AG04449 (cell line): ENCODE results near the gene OTOS.

Experiments
- CTCF ChIA-PET: fragments of 350-600 bp; formaldehyde crosslinking; extraction: SDS; loops from one replicate; lab custom pipeline; 2021; ENCODE audit warnings: antibody characterized with exemption; lab: Yijun Ruan, JAX
- POLR2A ChIA-PET: fragments of 400-600, 350-600 bp; formaldehyde crosslinking; extraction: SDS; loops from one replicate; lab custom pipeline; 2020; ENCODE audit warnings: antibody characterized with exemption, inconsistent platforms; lab: Yijun Ruan, JAX
- DNase-seq: peaks from one replicate; pipeline ENCODE4 v3.0.0-alpha.2; 2010; ENCODE audit warnings: low read depth, low spot score
- H3K4me3 ChIP-seq: 2 replicates; pipeline ENCODE4 v1.5.1; 2011; ENCODE audit warnings: low read depth, mild to moderate bottlenecking, control low read depth, low read length
- TF ChIP-seq, protein P1 (sequence below): IDR thresholded peaks from one replicate; pipeline ENCODE4 v1.5.1; 2011; ENCODE audit warnings: mild to moderate bottlenecking, moderate library complexity, low read length, control low read depth, inconsistent platforms; ENCODE audit not compliant: insufficient read depth; ENCODE audit errors: missing control alignments

OTOS gene

DNA sequence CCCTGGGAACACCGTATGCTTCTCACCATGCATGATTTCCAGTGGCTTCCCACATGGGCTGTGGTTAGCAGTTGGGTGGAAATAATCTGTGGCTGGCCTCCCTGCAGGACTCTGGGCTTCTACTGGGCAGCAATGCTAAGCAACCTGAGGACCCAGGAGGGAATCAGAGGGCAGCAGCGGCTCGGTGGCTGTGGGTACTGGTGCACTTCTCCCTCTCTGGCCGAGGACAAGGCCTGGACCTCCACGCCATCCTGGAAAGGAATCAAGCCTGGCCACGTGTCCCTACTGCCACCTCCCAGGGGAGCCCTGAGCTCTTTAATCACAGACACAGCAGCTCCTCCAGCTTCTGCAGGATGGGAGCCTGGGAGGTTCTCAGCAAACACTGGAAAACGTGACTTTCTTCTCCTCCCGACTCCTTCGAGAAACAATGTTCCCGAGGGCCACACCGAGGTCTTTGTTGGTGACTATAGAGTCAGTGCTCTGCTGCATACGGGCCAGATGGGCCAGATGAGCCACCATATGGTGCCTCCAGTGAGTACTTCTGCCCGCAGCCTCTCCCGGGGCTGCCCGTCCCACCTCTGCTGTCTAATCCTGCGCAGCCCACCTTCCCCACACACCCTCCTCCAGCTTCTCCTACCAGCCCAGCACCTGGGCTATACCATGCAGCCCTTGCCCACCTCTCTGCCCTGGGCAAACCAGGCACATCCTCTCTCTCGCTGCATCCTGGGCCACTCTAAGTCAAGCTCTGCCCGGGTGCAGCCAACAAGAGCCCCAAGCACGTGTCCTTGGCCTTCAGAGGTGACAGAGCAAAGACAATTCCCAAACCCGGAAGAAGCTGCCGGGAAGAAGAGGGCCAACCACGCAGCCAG is 42.8 kb upstream of the OTOS start:
- POLR2A ChIA-PET: no interaction called here
- TF ChIP-seq, protein P1, sequence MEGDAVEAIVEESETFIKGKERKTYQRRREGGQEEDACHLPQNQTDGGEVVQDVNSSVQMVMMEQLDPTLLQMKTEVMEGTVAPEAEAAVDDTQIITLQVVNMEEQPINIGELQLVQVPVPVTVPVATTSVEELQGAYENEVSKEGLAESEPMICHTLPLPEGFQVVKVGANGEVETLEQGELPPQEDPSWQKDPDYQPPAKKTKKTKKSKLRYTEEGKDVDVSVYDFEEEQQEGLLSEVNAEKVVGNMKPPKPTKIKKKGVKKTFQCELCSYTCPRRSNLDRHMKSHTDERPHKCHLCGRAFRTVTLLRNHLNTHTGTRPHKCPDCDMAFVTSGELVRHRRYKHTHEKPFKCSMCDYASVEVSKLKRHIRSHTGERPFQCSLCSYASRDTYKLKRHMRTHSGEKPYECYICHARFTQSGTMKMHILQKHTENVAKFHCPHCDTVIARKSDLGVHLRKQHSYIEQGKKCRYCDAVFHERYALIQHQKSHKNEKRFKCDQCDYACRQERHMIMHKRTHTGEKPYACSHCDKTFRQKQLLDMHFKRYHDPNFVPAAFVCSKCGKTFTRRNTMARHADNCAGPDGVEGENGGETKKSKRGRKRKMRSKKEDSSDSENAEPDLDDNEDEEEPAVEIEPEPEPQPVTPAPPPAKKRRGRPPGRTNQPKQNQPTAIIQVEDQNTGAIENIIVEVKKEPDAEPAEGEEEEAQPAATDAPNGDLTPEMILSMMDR: no peak
- CTCF ChIA-PET: no interaction called here
- no peak for DNase-seq
- no peak overlapping the region for H3K4me3 ChIP-seq

DNA sequence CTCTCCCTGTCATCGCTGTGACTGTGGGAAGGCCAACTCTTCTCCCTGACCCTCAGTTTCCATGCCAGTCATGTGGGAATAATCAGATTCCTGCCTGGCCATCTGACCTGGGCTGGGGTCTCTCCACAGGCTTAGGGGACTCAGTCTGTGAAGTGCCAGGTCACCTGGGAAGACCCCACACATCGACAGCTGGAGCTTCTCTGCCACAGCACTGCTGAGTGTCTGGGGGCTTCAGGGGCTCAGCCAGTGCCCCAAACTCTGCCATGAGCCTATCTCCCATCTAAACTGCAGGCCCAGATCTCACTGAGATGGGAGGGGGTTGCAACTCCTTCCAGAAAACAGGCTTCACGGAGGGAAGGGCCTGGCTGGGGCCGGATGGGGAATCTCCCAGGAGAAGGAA is 42.0 kb upstream of the OTOS start:
- no peak overlapping the region for H3K4me3 ChIP-seq
- no peak for DNase-seq
- ChIA-PET POLR2A (no interaction called here), CTCF (no interaction called here)
- TF ChIP-seq, protein P1: no peak

DNA sequence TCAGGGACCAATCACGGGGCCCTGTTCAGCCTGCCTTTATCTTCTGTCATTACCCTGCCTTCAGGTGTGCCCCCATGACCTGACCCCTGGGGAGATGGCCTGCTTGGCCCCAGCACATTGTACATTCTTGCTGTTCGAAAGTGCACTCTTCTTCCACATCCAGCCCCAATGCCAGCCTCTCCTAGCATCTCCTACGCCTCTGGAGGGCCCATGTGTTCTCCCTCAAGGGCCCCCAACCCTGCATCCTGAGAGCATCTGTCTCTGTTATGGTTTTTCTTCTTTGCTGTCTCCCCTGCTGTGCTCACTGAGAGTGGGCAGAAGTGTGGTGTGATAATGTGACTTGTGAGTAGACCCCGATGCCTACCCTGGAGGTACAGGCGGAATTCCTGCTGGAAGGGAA is 41.5 kb upstream of the OTOS start:
- no peak for DNase-seq
- CTCF ChIA-PET: no interaction called here
- POLR2A ChIA-PET: no interaction called here
- TF ChIP-seq, protein P1: no peak
- no peak overlapping the region for H3K4me3 ChIP-seq

DNA sequence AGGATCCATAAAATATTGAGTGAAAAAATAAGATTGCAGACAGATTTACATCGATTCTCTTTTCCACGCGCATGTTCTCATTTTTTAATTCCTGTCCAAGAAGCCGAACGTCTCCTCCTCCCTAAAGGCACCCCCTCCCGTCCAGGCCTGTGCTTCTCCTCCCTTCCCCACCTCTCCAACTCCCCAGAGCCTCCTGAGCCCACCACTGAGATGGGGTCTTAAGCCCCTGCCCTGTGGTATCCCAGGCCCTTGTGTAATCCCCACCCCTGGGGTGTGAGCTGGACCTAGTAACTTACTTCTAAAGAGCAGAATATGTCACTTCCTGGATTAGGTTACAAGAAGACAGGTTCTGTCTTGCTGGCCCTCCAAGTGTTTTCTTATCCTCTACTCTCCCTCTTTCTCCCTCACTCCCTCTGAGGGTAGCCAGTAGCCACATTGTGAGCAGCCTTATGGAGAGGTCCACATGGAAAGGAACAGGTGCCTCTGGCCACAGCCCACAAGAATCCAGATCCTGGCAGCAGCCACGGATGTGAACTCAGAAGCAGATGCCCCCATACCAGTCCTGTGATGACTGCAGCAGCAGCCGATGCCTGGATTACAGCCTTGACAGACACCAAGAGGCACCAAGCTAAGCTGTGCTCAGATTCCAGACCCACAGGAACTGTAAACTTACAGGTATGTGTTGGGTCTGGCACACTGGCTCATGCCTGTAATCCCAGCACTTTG is 39.6 kb upstream of the OTOS start:
- ChIA-PET CTCF (interaction anchor here (0.7 to 1.1 kb wide), 2 partner anchors 30 to 121 kb away, joined by 3 read pairs; no protein-coding TSS in a partner anchor), POLR2A (no interaction called here)
- no peak for DNase-seq
- TF ChIP-seq, protein P1: no peak
- H3K4me3 ChIP-seq: no peak overlapping the region

DNA sequence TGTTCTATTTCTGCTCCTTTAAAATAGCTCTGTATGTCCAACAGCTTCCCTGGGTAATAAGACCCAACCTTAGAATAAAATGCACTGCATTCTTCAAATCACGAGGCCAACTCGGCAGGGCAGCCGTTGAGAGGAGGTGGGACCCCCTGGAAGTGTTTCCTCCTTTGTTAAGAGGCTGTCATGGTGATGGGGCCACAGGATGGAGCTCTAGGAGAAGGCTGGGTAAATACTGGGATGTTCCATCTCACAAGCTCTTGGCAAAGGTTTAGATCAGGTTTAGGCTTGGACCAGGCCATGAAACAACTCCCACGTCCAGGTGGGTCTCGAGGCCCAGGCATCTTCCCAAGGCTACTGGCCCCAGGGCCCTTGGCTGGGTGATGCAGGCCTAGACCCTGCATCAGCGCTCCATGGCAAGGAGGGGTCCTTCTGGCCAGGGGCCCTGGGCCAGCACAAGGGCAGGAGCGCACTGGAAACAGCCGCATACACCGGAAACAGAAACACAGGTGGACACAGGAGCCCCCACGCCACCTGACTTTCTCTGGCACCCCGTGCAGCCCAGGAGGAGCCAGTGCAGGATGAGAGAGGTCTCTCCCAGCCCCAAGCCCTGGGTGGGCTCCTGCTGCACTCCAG is 38.8 kb upstream of the OTOS start:
- no peak for DNase-seq
- POLR2A ChIA-PET: no interaction called here
- CTCF ChIA-PET: interaction anchor here (0.8 to 1.1 kb wide), 2 partner anchors 29 to 259 kb away, joined by 3 to 5 read pairs; no protein-coding TSS in a partner anchor
- H3K4me3 ChIP-seq: no peak overlapping the region
- TF ChIP-seq, protein P1: no peak
